Astrocyte of the spinal cord (primary cell): ENCODE measurements around the gene DDX39B.
"Not testable (repeated sequence)": the region's sequence is repeated elsewhere in the genome, so short reads cannot be mapped to it uniquely, and the experiment has no call there.

Experiments
- DNase-seq: peaks from one replicate; pipeline ENCODE4 v3.0.0; 2011; ENCODE audit warnings: low read depth, low spot score
- H3K4me3 ChIP-seq: 2 replicates; pipeline ENCODE4 v1.5.1; 2011; ENCODE audit warnings: low read depth, mild to moderate bottlenecking, low read length, moderate library complexity
- in situ Hi-C: cut with HindIII; loops from 2 replicates; pipeline ENCODE4 v1.10.0; 2017; ENCODE audit warnings: low sequenced_read_pairs
- TF ChIP-seq, protein P1 (sequence below): IDR thresholded peaks from 2 replicates; pipeline ENCODE4 v1.5.1; 2012; ENCODE audit warnings: low read depth, mild to moderate bottlenecking, low read length, inconsistent platforms

The DDX39B gene

GRCh38 chr6:31510007-31510406, 31.8 kb downstream of the DDX39B start:
- no peak for DNase-seq
- TF ChIP-seq, protein P1, sequence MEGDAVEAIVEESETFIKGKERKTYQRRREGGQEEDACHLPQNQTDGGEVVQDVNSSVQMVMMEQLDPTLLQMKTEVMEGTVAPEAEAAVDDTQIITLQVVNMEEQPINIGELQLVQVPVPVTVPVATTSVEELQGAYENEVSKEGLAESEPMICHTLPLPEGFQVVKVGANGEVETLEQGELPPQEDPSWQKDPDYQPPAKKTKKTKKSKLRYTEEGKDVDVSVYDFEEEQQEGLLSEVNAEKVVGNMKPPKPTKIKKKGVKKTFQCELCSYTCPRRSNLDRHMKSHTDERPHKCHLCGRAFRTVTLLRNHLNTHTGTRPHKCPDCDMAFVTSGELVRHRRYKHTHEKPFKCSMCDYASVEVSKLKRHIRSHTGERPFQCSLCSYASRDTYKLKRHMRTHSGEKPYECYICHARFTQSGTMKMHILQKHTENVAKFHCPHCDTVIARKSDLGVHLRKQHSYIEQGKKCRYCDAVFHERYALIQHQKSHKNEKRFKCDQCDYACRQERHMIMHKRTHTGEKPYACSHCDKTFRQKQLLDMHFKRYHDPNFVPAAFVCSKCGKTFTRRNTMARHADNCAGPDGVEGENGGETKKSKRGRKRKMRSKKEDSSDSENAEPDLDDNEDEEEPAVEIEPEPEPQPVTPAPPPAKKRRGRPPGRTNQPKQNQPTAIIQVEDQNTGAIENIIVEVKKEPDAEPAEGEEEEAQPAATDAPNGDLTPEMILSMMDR, result no peak
- in situ Hi-C loops, result no loop called here
- no peak overlapping the region for H3K4me3 ChIP-seq

DNA sequence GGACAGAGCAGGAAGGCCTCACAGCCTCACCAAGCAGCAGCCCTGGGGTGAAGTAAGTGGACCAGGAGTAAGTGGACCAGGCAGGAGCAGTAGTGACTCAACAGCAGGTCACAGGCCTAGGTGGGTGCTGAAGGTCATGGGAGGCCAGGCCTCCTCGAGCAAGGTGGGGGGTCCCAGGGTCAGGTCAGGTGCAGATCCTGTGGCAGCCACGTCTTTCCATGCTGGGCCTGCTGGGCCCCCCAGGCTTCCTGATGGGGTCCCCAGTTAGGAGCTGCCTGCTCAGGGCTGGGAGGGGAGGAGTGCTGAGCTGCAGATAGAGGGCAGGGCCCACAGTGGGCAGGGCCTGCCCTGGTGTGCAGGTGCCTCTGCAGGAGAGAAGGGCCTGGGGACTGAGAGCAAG, 32.8 kb downstream of the DDX39B start:
- H3K4me3 ChIP-seq, DNase-seq, in situ Hi-C loops: not testable (repeated sequence)

GRCh38 chr6:31502586-31502985, 39.2 kb downstream of the DDX39B start:
- DNase-seq, result no peak
- no peak overlapping the region for H3K4me3 ChIP-seq
- TF ChIP-seq, protein P1, result no peak
- in situ Hi-C loops, result no loop called here

DNA sequence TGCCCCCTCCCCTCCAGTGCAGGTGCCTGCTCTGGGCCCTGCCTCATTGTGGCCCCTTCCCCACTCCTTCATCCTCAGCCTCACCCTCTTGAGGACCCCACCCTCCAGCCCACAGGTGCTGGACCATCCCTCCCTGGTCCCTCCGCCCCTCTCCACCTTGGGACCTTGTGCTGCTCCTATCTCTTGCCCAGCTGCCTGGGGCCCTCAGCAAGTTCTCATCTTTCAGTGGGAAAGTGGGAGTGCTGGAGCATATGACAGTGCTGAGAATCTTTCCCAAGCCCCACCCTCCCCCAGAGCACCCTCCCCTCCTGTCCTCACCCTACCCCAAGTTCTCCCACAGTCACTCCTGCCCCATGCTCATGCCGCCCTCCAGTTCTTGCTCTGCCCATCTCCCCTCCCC, 42.2 kb downstream of the DDX39B start:
- DNase-seq, in situ Hi-C loops, H3K4me3 ChIP-seq: not testable (repeated sequence)

GRCh38 chr6:31498748-31499147, 43.1 kb downstream of the DDX39B start:
- in situ Hi-C loops, result no loop called here
- H3K4me3 ChIP-seq, result peak overlapping the region; percentile 60
- TF ChIP-seq, protein P1, result no peak
- no peak for DNase-seq

- in situ Hi-C loops, result no loop called here
- TF ChIP-seq, protein P1, result no peak
- peak within 1 kb of the TSS; percentile 60 for H3K4me3 ChIP-seq
- peak; percentile 72 for DNase-seq
Measured at GRCh38 chr6:31497531-31498476, 44.0 kb downstream of the DDX39B start, which contains the start of gene MICB. Gene MICB (plus strand): TSS chr6:31498145. CDS start chr6:31498194, 49 bp downstream.

GRCh38 chr6:31496826-31497225, 45.0 kb downstream of the DDX39B start:
- DNase-seq, H3K4me3 ChIP-seq, in situ Hi-C loops: not testable (repeated sequence)

DNA sequence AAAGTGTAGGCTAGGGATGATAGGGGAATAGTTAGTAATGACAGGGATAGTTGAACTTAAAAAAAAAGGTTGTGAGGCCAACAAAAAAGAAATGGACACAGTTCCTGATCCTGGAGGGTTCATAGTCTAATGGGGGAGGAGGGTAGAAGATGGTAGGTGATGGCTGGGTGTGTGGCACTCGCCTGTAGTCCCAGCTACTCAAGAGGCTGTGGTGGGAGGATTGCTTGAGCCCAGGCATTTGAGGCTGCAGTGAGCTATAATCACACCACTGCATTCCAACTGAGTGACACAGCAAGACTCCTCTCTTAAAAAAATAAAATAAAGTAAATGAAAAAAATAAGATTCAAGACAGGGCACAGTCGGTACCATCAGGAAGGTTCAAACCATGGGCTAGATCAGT, 46.2 kb downstream of the DDX39B start:
- in situ Hi-C loops, result no loop called here

More for the DNA sequence above, 46.2 kb downstream of the DDX39B start:
- H3K4me3 ChIP-seq, result no peak overlapping the region
- TF ChIP-seq, protein P1, result no peak
- peak; percentile 39 for DNase-seq
